Heart right ventricle (tissue), 16 donors: ENCODE results near the gene TXNRD1. TPM values are rescaled to one million over a fixed set of nuclear protein-coding genes. Genes with fewer than 3 reads are reported as not detected.

Experiments
- ATAC-seq, 8 donors: fragments of 200-7000 bp; cut with Tn5 transposase; one replicate each; pipeline ENCODE4 v1.9.1; 2020; ENCODE audit warnings: mild to moderate bottlenecking in 8 of 8, moderate library complexity in 8 of 8, moderate number of reproducible peaks in 1 of 8
- DNase-seq, 2 donors: peaks; one replicate each; pipeline ENCODE4 v3.0.0-alpha.2; 2020
- H3K27ac ChIP-seq, 10 donors: fragments of 200-600 bp; sonication (generic) in 2 of 10; one replicate each; pipeline versions ENCODE4 v1.5.0 to v1.8.0; 2020 to 2022; ENCODE audit warnings: mild to moderate bottlenecking in 3 of 10
- H3K27me3 ChIP-seq, 7 donors: fragments of 200-600 bp; one replicate each; pipeline ENCODE4 v1.8.0; 2021 to 2022; ENCODE audit warnings: mild to moderate bottlenecking in 2 of 7
- H3K36me3 ChIP-seq, 9 donors: fragments of 200-600 bp; sonication (generic) in 1 of 9; one replicate each; pipeline versions ENCODE4 v1.5.0 to v1.8.0; 2020 to 2022; ENCODE audit warnings: mild to moderate bottlenecking in 2 of 9
- H3K4me1 ChIP-seq, 9 donors: fragments of 200-600 bp; sonication (generic) in 1 of 9; one replicate each; pipeline versions ENCODE4 v1.5.0 to v1.8.0; 2020 to 2022; ENCODE audit warnings: mild to moderate bottlenecking in 4 of 9
- H3K4me3 ChIP-seq, 10 donors: fragments of 200-600 bp; sonication (generic) in 2 of 10; one replicate each; pipeline versions ENCODE4 v1.5.0 to v1.8.0; 2020 to 2022; ENCODE audit warnings: mild to moderate bottlenecking in 7 of 10, moderate library complexity in 2 of 10
- H3K9me3 ChIP-seq, 11 donors: fragments of 200-600 bp in 10 of 11; sonication (generic) in 2 of 11; one replicate each; pipeline versions ENCODE4 v1.5.0 to v1.8.0; 2013 to 2022; ENCODE audit warnings: mild to moderate bottlenecking in 2 of 11, control low read depth in 1 of 11, moderate library complexity in 1 of 11
- CTCF ChIP-seq, 9 donors: fragments of 200-600 bp; sonication (generic) in 2 of 9; IDR thresholded peaks; one replicate each; pipeline versions ENCODE4 v1.5.0 to v1.8.0; 2021 to 2022; ENCODE audit warnings: antibody characterized with exemption in 9 of 9, mild to moderate bottlenecking in 5 of 9, moderate library complexity in 1 of 9
- WGBS, 2 donors: extraction: QIAGEN DNeasy Blood & Tissue Kit; methylation state at CpG; one replicate each; pipeline ENCODE4 v1.1.7; 2013; ENCODE audit warnings: inconsistent platforms in 1 of 2; 5-methylcytosine and 5-hydroxymethylcytosine counted together
- intact Hi-C, 10 donors: fragments of 100-400 bp; cut with DNase I; formaldehyde crosslinking; loops; one replicate each; pipeline versions ENCODE4 v1.11.1 to v1.14.2; 2022
- polyA plus RNA-seq, 2 donors: library from polyadenylated mRNA; stranded (reverse); fragments of 200-250 nt; gene quantifications; one replicate each; pipeline ENCODE4 v1.2.3, GENCODE V29; 2013
- total RNA-seq, 10 donors: library from RNA; stranded (reverse); fragmentation: NEBNext Ultra II Directional in 3 of 10; extraction: Animal tissue kit (Norgen Biotek cat#: 25700) in 3 of 10; gene quantifications; one replicate each; pipeline versions ENCODE4 v1.2.1 to v1.2.4, GENCODE V29; 2021 to 2023
- donor health status: Arrhythmogenic right ventricular cardiomyopathy.
- donor health status: ischemic (EF 13 %, LVEDD 7.1; RV severe dilation, severe dysfunction).
- donor health status: healthy with polysubstance abuse.
- donor health status: DM: no; HTN: yes; CAD: no.
- donor health status: DM: no; HTN: no; CAD: no.
- donor health status: ischemic (EF 25% LVEDD 6.9; RV normal size, moderate dysfunction).
- donor health status: ischemic (EF 25% LVEDD 5.7; RV mildly dilated, moderate dysfunction).
- donor health status: healthy.
- donor health status: DM: yes; HTN: yes; CAD: no.
- donor health status: Ischemic cardiomyopathy.
- donor health status: ischemic (EF 35%, LVEDD 5.7; RV mildly dilated, moderate dysfunction).
- donor health status: nonischemic (EF 11% LVEDD 7.7; RV severe dilation, severe dysfunction).
- donor health status: DM: yes; HTN: yes; CAD: no.
- donor health status: PGD.
- donor health status: ischemic (EF 29% LVEDD 5.4; RV normal size, mild dysfunction).
- donor health status: nonischemic (EF 23%, LVEDD 6.1; RV moderate dilation, normal function).

The TXNRD1 gene
- total and polyA plus RNA-seq, 12 donors, result 20.6 to 113 (median 79.5) TPM

GRCh38 chr12:104250366-104251125, 35.0 kb downstream of the TXNRD1 start:
- DNase-seq (no peak), ATAC-seq (no peak)
- H3K27me3 ChIP-seq, result no peaks in the 10 kb centered on the region
- intact Hi-C loops, result no loop called here
- H3K4me3 ChIP-seq, result no peak overlapping the region
- no peaks in the 10 kb centered on the region for H3K36me3 ChIP-seq
- WGBS, 2 donors, result 90 to 96% methylated on average over 2 of the region's 2 CpGs
- TF ChIP-seq CTCF (IDR thresholded peaks at IDR 0.05), result no peak
- H3K27ac ChIP-seq, result peak overlapping the region in 1 of 10 donors; percentile 19
- H3K9me3 ChIP-seq, result no peaks in the 10 kb centered on the region
- peaks cover 0 to 6% (median 0%) of the 10 kb centered on the region in 9 donors for H3K4me1 ChIP-seq

- H3K27ac ChIP-seq, result no peak overlapping the region
- H3K36me3 ChIP-seq, result no peaks in the 10 kb centered on the region
- no peak for DNase-seq
- no peaks in the 10 kb centered on the region for H3K27me3 ChIP-seq
- no peak overlapping the region for H3K4me3 ChIP-seq
- intact Hi-C loops, result no loop called here
- no peaks in the 10 kb centered on the region for H3K4me1 ChIP-seq
- no peaks in the 10 kb centered on the region for H3K9me3 ChIP-seq
- TF ChIP-seq CTCF (IDR thresholded peaks at IDR 0.05), result no peak
- ATAC-seq, result no peak
Measured at GRCh38 chr12:104257913-104258472, 42.4 kb downstream of the TXNRD1 start.

- no peak overlapping the region for H3K4me3 ChIP-seq
- H3K4me1 ChIP-seq, result no peaks in the 10 kb centered on the region
- no peak overlapping the region for H3K27ac ChIP-seq
- no peaks in the 10 kb centered on the region for H3K27me3 ChIP-seq
- H3K9me3 ChIP-seq, result no peaks in the 10 kb centered on the region
- WGBS, 2 donors, result 85 to 86% methylated on average over 2 of the region's 2 CpGs
- no peak for ATAC-seq
- intact Hi-C loops, result no loop called here
- no peak for DNase-seq
- TF ChIP-seq CTCF (IDR thresholded peaks at IDR 0.05), result no peak
- no peaks in the 10 kb centered on the region for H3K36me3 ChIP-seq
Measured at GRCh38 chr12:104258476-104259067, 43.0 kb downstream of the TXNRD1 start.

GRCh38 chr12:104263026-104263425, 47.4 kb downstream of the TXNRD1 start:
- TF ChIP-seq CTCF (IDR thresholded peaks at IDR 0.05), result no peak

More at GRCh38 chr12:104263026-104263425, 47.4 kb downstream of the TXNRD1 start:
- no peak overlapping the region for H3K4me3 ChIP-seq
- no peaks in the 10 kb centered on the region for H3K36me3 ChIP-seq
- intact Hi-C loops, result no loop called here
- H3K4me1 ChIP-seq, result peaks cover 0 to 5% (median 0%) of the 10 kb centered on the region in 9 donors
- DNase-seq, result no peak
- WGBS, 2 donors, result 77 to 90% methylated on average over 4 of the region's 4 CpGs
- no peaks in the 10 kb centered on the region for H3K9me3 ChIP-seq
- no peak overlapping the region for H3K27ac ChIP-seq
- H3K27me3 ChIP-seq, result no peaks in the 10 kb centered on the region
- ATAC-seq, result no peak
